ENCODE results near the gene CCSER1. TPM values are rescaled to one million over a fixed set of nuclear protein-coding genes. Genes with fewer than 3 reads are reported as not detected.

The CCSER1 gene
- total RNA-seq, 1 donor from 2014 or later = not detected

Other genes with a start within 250 kb of the CCSER1 start
- not detected in 2 replicates for gene MMRN1, start 232.5 kb upstream of the CCSER1 start, total RNA-seq